ENCODE data around the gene CNOT6.

The CNOT6 gene

GRCh38 chr5:180595046-180595379, 100.8 kb downstream of the CNOT6 start:
- no peak overlapping the region for H3K4me2 ChIP-seq (ENCODE audit: low read length)
- H3K4me3 ChIP-seq (ENCODE audit: low read length): no peak overlapping the region
- no peaks in the 10 kb centered on the region for H3K27me3 ChIP-seq (ENCODE audit: low read depth, low read length)
- no peaks in the 10 kb centered on the region for H3K36me3 ChIP-seq (replicated peaks; ENCODE audit: low read depth, low read length)
- TF ChIP-seq, protein P1, sequence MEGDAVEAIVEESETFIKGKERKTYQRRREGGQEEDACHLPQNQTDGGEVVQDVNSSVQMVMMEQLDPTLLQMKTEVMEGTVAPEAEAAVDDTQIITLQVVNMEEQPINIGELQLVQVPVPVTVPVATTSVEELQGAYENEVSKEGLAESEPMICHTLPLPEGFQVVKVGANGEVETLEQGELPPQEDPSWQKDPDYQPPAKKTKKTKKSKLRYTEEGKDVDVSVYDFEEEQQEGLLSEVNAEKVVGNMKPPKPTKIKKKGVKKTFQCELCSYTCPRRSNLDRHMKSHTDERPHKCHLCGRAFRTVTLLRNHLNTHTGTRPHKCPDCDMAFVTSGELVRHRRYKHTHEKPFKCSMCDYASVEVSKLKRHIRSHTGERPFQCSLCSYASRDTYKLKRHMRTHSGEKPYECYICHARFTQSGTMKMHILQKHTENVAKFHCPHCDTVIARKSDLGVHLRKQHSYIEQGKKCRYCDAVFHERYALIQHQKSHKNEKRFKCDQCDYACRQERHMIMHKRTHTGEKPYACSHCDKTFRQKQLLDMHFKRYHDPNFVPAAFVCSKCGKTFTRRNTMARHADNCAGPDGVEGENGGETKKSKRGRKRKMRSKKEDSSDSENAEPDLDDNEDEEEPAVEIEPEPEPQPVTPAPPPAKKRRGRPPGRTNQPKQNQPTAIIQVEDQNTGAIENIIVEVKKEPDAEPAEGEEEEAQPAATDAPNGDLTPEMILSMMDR (IDR thresholded peaks at IDR 0.05; ENCODE audit: low read depth, low read length): no peak
- TF ChIP-seq EZH2phosphoT487 (IDR thresholded peaks at IDR 0.05; ENCODE audit: low read depth): no peak
- no peaks in the 10 kb centered on the region for H3K79me2 ChIP-seq (ENCODE audit: low read length)
- no peak overlapping the region for H3K9ac ChIP-seq (ENCODE audit: low read length)
- no peak overlapping the region for H2AFZ ChIP-seq (ENCODE audit: low read depth, low read length)
- no peaks in the 10 kb centered on the region for H3K4me1 ChIP-seq (ENCODE audit: low read length)
- H3K27ac ChIP-seq (ENCODE audit: low read length): no peak overlapping the region
- H3K9me3 ChIP-seq (ENCODE audit: insufficient read depth, low read length): no peaks in the 10 kb centered on the region
- no peaks in the 10 kb centered on the region for H4K20me1 ChIP-seq (ENCODE audit: insufficient read depth, low read length)

GRCh38 chr5:180595381-180596114, 101.4 kb downstream of the CNOT6 start:
- no peaks in the 10 kb centered on the region for H3K36me3 ChIP-seq (replicated peaks; ENCODE audit: low read depth, low read length)
- no peaks in the 10 kb centered on the region for H3K27me3 ChIP-seq (ENCODE audit: low read depth, low read length)
- no peak overlapping the region for H3K27ac ChIP-seq (ENCODE audit: low read length)
- H3K4me3 ChIP-seq (ENCODE audit: low read length): no peak overlapping the region
- no peaks in the 10 kb centered on the region for H4K20me1 ChIP-seq (ENCODE audit: insufficient read depth, low read length)
- no peaks in the 10 kb centered on the region for H3K4me1 ChIP-seq (ENCODE audit: low read length)
- no peak for TF ChIP-seq EZH2phosphoT487 (IDR thresholded peaks at IDR 0.05; ENCODE audit: low read depth)
- TF ChIP-seq, protein P1 (IDR thresholded peaks at IDR 0.05; ENCODE audit: low read depth, low read length): no peak
- no peaks in the 10 kb centered on the region for H3K79me2 ChIP-seq (ENCODE audit: low read length)
- H3K9ac ChIP-seq (ENCODE audit: low read length): no peak overlapping the region
- H3K9me3 ChIP-seq (ENCODE audit: insufficient read depth, low read length): no peaks in the 10 kb centered on the region
- H3K4me2 ChIP-seq (ENCODE audit: low read length): no peak overlapping the region
- no peak overlapping the region for H2AFZ ChIP-seq (ENCODE audit: low read depth, low read length)

- Histone ChIP-seq H4K20me1 (ENCODE audit: insufficient read depth, low read length) (no peaks in the 10 kb centered on the region), H3K9ac (ENCODE audit: low read length) (no peak overlapping the region), H3K4me3 (ENCODE audit: low read length) (no peak overlapping the region), H3K4me1 (ENCODE audit: low read length) (no peaks in the 10 kb centered on the region), H3K27me3 (ENCODE audit: low read depth, low read length) (no peaks in the 10 kb centered on the region), H3K79me2 (ENCODE audit: low read length) (no peaks in the 10 kb centered on the region), H3K9me3 (ENCODE audit: insufficient read depth, low read length) (no peaks in the 10 kb centered on the region), H2AFZ (ENCODE audit: low read depth, low read length) (no peak overlapping the region), H3K27ac (ENCODE audit: low read length) (no peak overlapping the region), H3K36me3 (replicated peaks; ENCODE audit: low read depth, low read length) (no peaks in the 10 kb centered on the region), H3K4me2 (ENCODE audit: low read length) (no peak overlapping the region)
- TF ChIP-seq, protein P1 (IDR thresholded peaks at IDR 0.05; ENCODE audit: low read depth, low read length): no peak
- no peak for TF ChIP-seq EZH2phosphoT487 (IDR thresholded peaks at IDR 0.05; ENCODE audit: low read depth)
Observed at GRCh38 chr5:180596115-180596667, 102.0 kb downstream of the CNOT6 start.

DNA sequence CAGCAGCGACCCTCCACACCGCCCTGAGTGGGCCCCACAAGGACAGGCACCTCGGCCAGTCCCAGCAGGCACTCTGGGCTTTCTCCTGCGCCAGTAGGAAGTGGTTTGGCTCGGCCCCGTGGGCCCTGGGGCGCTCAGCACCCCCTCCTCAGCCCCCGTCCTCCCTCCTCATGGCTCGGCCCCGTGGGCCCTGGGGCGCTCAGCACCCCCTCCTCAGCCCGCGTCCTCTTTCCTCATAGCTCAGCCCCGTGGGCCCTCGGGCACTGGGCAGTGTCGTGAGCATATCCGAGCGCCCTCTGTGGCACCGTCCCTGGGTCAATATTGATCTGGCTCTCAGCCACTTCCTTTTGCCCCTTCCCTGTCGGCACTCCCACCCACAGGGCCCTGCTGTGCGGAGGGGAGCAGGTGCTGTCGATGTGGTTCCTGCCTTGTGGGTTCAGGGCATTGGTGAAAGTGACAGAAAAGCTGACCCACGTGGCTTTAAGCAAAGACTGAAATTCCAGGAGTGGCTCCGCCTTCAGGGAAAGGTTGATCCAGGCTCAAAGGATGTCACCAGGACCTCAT, 102.6 kb downstream of the CNOT6 start:
- Histone ChIP-seq H3K4me1 (ENCODE audit: low read length) (no peaks in the 10 kb centered on the region), H2AFZ (ENCODE audit: low read depth, low read length) (no peak overlapping the region), H3K27ac (ENCODE audit: low read length) (no peak overlapping the region), H3K9ac (ENCODE audit: low read length) (no peak overlapping the region), H3K79me2 (ENCODE audit: low read length) (no peaks in the 10 kb centered on the region), H3K4me2 (ENCODE audit: low read length) (no peak overlapping the region), H3K4me3 (ENCODE audit: low read length) (no peak overlapping the region), H4K20me1 (ENCODE audit: insufficient read depth, low read length) (no peaks in the 10 kb centered on the region), H3K27me3 (ENCODE audit: low read depth, low read length) (no peaks in the 10 kb centered on the region), H3K9me3 (ENCODE audit: insufficient read depth, low read length) (no peaks in the 10 kb centered on the region), H3K36me3 (replicated peaks; ENCODE audit: low read depth, low read length) (no peaks in the 10 kb centered on the region)
- no peak for TF ChIP-seq EZH2phosphoT487 (IDR thresholded peaks at IDR 0.05; ENCODE audit: low read depth)
- TF ChIP-seq, protein P1 (IDR thresholded peaks at IDR 0.05; ENCODE audit: low read depth, low read length): no peak
